HG03097 (cell line): Measurements from ENCODE around the gene JADE1.

Experiments
- ATAC-seq: cut with Tn5 transposase; IDR thresholded peaks from one replicate; pipeline ENCODE4 v1.9.1; 2021; ENCODE audit not compliant: unreplicated experiment, low FRiP score

Gene JADE1

DNA sequence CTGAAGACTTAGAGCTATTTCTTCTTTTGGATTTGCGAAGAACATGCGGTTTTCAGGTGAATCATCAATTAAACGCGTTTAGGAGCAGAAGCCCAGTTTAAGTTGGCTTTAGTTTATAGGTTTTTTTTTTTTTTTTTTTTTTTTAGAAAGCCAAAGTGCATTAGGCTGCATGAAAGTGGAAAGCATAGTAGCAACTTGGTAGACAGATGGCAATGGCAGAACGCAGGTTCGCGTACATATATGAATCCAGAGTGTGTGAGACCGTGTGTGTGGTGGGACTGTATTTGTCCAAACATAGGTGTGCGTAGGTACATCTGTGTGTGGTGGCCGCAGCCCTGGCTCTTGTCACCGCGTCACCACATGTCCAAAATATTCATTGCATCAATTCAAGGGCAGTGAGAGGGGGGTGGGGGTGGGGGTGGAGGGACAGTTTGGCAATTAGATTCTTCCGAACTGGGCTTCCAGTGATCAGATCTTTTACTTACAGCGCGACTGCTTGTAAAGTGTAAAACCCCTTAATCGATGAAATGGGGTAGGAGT is 901 bp downstream of the JADE1 start:
- no peak for ATAC-seq

DNA sequence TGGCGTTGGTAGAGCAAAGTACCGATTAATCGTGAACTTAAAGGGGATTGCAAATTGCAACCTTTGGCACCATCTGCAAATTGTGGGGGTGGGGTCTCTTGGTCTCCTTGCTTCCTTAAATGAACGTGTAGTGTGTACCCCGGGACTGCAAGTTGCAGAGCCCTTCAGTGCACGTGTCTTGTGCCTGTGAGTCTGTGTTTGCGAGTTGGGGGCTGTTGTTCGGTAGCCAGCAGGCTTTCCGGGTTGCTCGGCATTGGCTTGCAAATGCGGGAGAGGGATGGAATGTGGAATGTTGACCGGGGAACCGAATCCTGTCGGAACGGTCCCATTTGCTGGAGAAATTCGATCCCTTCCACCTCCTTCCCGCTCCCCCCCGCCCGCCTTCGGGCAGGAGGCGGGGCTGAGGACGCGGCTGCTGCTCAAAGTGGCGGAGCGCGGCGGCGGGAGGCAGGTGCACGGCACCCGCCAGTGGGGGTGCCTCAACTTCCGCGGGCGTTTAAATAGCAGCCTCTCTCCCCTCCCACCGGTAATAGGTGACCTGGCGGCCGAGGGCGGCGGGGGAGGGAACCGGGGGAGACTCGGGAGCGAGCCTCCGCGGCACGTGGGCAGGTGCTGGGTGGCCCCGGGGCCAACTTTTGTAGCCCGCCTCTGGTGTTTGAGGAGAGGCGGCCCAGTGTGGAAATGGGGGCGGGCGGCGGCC is 1.5 kb downstream of the JADE1 start:
- ATAC-seq = peak; percentile 42

DNA sequence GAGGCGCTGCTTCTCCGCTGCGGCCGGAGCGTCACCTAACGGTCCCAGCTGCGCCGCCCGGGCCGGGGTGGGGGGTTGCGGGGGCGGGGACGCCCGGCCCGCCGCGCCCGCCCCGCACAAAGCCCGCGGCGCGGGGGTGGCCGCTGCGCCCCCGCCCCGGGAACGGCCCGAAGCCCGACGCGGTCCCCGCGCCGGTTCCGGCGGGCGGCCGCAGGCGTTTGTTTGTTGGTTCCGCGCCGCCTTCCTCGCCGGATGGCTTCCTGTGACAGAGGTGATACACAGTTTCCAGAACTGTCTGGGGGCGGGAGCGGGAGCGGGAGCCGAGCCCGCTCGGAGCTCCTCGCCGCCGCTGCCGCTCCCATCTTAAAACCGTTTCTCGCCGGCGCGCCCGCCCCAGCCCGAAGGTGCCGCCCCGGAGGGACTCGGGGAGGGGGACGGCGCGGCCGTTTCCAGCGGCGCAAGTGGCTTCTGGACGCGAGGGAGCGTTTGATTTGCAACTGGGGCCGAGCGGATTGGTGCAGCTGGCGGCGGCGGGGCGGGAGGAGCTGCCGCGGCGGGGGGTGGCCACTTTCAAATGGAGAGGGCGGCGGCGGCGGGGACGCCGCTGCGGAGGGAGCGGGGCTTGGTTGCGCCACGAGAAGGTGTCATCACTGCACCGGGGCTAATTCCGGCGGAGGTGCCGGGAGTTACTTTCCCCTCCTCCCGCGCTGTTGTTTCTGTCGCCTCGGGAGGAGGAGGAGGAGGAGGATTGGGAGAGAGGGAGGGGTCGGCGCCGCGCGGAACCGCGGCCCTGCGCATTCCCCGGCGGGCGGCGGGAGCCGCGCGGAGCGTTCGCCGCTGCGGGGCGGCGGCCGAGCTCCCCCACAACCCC is 2.3 kb downstream of the JADE1 start:
- peak; percentile 49 for ATAC-seq

DNA sequence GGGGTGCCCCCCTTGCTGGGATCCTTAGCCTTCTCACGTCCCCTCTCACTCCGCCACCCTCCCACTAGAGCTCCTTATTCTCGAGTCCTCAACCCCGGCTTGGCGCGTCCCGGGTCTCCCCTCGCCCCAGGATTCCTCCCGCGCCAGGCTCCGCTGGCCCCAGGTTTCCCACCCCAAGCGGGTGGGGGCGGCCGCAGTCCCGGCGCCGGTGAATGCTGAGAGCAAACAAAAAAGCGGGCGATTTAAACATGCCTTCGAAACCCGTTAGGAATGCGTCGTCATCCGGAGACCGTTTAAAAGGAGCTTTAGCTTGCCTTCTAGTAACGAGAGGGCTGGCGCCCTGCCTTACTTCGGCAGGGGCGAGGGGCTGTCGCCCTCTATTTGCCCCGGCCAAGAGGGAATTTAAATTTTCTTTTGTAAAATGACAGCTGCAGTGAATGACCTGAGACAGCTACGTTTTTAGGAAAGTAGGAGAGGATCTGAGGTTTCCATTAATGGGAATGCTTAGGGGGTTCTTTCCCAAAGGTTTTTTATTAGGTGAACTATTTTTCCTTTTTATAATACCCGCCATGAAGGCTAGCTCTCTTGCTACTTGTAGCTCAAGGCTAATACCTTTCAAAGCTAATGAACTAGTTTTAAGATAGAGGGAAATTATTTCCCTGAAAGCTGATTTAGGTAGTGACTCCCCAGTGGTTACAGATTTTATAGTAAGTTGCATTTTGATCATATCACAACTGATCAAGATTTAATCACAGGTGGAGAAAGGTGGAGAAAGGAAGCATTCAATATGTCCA is 3.1 kb downstream of the JADE1 start:
- ATAC-seq = peak; percentile 0

DNA sequence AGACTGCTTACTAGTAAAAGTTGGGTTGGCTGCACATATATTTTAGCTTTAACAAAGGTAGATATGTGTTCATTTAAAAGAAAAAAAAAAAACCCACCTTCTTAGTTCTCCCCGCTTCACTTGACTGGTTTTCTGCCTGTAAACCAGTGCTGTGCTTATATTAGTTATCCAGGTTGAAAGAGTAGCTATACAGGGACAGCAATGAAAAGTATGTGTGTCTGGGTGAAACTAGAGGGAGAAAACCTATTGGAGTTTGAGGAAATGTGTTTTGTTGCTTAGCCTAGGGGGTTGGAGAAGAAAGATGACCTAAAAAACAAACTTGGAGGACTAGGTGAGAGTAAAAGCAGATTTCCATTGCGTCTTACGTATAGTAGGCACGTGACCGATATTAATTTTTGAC is 4.5 kb downstream of the JADE1 start:
- no peak for ATAC-seq

DNA sequence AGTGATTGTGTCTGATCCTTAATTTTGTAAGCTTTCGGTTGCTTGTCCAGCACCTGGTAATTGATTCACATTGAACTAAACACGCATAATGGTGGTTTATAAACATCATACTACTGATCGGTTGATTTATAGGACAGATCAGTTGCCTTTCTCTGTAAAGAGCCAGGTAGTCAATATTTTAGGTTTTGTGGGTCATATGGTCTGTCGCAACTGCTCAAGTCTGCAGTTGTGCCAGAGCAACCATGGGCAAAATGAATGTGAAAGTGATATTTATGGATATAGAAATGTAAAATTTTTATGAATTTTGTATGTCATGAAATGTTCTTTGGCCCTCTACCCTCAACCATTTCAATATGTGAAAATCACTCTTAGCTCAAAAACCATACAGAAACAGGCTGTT is 8.9 kb downstream of the JADE1 start:
- no peak for ATAC-seq

DNA sequence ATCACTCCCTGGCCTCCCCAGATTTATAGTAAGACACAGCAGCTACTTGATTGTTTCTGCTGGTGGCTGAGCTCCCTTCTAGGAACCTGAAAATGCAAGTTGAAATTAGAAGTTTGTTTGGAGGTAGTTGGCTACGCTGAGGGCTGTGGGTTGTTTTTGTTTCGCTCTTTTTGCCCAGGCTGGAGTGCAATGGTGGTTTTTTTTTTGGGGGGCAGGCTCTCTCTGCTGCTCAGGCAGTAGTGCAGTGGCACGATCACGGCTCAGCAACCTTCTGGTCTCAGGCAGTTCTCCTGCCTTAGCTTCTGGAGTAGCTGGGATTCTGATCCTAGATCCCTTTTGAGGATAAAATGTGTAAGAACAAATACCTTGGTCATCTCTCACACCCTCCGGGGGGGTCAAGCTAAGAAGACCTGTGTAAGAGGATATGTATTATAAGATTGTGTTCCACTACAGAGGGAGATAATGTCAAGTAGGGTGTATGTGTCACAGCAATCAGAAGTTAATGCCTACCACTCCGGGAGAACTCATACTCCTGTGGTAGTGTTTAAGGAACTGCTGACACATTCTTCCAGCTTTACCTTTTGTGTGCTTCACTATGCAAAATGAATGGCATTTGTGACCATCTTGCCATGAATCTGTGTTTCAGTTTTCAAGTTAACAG is 9.7 kb downstream of the JADE1 start:
- no peak for ATAC-seq

DNA sequence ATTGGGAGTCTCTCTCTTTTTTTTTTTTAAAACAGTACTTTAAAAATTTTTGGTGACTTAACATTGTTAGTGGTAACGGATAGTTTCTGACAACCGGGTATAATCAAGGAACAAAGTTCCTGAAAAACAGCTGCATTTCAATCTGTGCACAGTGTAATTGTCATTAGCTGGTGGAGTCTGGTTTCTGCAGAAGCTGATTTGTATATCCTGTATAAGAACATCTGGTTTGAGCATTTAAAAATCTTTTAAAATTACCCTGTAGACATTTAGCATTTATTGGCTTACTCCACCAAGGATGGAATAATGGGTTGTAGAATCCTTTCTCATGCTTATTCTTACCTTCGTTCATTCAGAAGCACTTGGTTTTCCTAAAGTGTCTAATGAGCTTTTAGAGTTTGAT is 11.2 kb downstream of the JADE1 start:
- no peak for ATAC-seq

DNA sequence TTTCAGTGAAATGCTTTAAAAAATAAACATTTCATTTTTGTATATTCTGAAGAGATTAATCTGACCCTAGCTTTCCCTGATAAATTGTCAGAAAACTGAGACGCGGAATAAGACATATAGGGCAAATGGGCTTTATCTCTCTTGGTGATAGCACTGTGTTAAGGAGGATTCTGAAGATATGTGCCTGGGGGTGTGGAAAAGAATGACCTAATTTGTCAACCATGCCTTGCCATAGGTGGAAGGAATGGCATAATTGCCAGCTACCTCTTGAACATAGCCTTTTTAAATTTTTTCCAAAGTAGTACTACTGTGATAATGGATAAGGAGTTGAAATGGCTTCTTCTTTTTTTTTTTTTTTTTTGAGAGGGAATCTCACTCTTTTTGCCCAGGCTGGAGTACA is 11.7 kb downstream of the JADE1 start:
- no peak for ATAC-seq

DNA sequence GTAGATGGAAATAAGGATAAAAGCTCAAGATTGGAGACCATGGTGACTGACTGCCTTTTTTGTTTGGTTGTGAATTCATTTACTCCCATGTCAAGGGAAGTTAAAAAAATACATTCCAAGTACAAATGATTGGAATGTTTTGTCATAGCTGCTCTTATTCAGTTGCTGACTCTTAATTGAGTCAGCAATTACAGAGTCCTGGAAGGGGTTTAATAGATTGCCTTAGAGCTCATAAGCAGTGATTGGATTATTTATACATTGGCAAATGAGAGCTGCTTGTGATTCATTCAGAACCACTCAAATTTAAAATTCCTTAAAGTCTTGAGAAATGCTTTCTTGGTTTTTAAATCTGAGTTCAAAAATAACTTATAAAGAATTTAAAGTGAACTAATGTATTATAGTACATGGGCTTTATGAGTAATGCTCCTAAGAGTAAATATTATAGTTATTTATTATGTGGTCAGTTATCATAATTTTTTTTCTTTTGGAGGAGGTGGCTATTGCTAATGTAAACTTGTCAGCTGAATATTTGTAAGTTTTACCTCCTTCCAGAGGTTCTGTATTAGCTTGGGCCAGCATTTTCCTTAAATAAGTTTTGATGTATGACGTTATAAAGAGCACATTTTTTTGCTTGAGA is 13.6 kb downstream of the JADE1 start:
- ATAC-seq = no peak

DNA sequence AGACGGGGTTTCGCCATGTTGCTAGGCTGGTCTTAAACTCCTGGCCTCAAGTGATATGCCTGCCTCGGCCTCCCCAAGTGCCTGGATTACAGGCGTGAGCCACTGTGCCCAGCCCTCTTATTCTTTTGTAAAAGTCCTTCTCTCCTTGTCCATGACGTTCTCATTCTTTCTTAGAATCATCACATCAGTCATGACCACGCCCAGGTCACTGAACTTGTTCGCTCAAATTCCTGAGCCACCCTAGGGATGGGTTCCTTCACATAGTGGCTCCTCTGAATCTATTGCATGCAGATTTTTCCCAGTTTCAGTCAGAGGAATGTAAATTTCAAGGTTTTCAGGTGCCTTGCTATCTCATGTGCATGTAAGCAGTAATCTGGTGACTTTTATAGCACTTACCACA is 15.7 kb downstream of the JADE1 start:
- ATAC-seq = no peak

DNA sequence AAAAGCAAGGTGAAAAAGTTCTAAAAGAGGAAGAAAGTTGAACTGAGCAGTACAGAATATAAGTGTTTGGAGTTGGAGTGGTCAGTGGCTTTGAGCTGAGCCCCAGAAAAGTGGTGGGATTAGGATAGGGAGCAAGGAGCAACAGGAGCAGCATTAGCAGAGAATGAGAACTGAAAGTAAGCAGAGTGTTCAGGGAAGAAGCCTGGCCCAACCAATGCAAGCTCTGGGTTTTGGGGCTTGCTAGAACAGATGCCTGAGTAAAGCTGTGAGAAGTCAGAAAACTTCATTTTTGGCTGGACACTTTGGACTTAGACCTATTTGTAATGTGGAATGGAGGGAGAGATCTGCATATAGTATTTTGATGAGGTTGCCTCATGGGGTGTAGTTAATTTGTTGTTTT is 17.8 kb downstream of the JADE1 start:
- ATAC-seq = no peak

DNA sequence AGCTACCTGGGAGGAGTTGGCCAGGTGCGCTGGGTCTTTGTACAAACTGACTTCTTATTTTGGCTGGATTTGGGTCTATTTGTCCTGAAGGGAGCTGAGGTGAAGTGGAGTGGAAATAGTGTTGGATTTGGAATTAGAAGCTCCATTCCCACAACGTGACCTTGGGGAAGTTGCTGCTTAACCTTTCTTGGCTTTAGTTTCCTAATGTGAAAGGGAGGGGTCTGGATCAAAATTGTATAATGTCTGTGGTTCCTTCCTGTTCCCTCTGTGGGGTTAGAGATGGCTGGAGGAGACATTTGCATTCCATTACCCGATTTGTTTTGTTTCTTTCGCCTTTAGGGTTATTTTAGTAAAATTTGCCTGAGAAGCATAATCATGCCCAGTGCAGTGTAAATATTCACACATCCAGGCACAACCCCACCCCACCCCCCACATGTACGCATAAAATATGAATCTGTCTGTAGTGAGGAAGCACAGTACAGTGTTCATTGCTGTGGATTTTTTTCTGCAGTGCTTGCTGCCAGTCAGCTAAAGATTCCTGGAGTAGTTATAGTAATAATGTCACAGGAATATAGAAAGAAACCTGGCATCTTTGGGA is 21.5 kb downstream of the JADE1 start:
- ATAC-seq = no peak

DNA sequence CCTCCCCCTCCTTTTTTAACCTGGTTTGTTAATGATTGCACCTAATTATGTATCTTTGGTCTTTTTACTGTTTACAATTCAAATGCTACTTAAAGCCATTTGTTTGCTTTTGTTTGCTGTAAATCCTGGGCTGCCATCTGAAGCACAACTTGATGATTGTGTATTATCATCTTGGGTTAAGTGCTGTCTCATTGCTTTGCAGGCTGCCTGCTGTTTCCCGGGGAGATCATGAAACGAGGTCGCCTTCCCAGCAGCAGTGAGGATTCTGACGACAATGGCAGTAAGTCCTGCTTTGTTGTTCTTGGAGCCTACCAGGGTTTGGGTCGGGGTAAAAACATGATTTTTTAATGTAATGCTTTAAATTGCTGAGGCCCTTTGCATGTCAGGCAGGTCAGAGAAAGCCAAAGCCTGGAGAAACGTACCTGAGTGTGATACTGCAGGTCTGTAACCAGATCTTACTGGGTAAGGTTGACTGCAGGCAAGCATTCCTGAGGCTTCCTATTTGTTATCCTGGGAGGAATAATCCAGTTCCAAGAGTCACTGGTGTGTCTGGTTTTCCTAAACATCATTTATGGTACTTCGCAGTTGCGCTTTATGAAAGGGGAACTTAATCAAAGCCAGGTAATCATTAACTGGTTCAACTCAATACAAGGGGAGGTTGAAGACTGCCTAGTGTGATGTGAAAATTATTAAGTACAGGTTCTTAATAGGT is 22.2 kb downstream of the JADE1 start:
- peak; percentile 37 for ATAC-seq

DNA sequence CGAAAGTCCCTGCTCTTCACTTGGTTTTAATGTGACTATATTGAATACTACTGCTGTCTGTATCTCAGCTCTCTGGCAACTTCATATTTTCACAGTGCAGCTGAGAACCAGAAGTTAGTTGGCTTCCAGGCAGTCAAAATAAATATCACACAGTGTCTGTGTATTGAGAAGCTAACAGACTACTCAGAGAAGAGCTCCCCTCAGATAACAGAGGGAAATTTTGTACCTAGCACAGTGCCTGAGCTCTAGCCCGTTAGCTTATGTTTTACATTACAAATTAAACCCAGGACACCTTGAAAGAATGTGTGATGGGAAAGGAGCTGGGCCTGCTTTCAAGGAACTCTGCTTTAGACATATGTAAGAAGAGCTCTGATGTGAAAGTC is 22.7 kb downstream of the JADE1 start:
- ATAC-seq = no peak

DNA sequence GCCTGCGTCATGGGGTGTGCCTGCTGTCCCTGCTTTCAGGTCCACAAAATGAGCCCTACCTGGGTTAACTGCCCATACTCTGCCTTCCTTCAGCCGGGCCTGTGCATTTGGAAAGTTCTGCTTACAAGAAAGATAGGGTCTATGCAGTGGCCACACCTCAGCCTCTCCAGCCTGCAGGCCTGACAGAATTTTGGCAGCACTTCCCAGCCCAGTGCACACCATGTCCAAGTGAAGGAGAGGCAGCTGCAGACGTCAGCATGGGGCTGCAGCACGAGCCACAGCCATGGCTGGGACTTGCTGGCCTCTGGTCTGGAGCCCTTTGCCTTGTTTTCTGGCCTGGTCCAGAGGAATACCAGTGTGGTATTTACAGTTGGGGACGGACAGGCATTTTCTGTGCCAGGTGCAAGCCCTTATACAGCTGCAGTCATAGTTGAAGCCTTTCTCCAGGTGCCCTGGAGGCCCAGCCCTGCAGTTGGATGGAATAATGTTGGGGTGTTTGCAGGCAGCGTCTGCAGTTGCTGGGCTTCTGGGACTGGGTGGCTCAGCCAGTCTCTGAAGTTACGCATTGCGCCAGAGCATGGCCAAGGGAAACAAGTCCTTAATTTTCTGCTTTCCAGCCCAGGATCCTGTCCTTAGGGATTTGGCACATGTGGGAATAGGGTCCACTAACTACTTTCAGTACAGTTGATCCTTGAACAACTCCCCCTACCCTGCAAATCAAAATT is 26.2 kb downstream of the JADE1 start:
- no peak for ATAC-seq

DNA sequence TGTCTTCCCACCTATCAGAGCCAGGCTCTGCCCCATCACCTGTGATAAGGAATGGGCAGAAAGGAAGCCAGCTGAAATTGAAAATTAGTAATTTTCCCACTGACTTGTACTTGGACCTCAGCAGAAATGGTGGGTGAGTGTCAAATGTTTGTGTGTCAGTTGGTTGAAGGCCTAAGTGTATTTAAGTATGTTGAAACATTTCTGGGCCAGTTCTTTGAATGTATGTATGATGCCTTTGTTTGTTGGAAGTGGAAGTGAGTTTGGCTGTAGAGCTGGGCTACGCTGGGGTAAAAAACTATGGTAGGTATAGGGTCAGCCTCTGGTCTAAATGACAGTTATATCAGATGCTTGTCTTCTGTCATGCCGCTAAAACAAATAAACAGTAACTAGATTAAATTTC is 27.7 kb downstream of the JADE1 start:
- no peak for ATAC-seq

DNA sequence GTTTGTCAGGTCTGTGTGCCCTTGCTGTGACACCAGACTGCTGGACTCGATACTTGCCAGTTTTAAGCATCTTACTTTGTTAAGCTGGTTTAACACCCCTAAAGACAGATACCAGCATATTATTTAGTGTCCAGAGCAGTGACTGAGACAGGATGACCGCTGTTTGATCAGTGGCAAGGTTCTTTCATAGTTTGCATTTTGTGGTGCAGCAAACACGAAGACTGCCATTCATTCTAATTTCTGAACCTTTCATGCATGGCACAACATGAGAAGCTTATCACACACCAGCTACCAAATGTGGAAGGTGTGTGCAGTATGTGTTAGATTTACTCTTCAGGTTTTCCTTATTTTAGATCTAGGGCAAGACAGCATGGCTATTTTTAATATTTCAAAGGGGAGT is 28.2 kb downstream of the JADE1 start:
- ATAC-seq = no peak
